Endothelial cell (in vitro differentiated cells): Measurements from ENCODE around the gene DGCR6L. TPM values are rescaled to one million over a fixed set of nuclear protein-coding genes. Genes with fewer than 3 reads are reported as not detected.
A peak's percentile ranks its signal among the peaks of the same experiment; 100 is the strongest.
"Not testable (repeated sequence)": the region's sequence is repeated elsewhere in the genome, so short reads cannot be mapped to it uniquely, and the experiment has no call there.

ENCODE experiments used
- DNase-seq: peaks from one replicate; pipeline ENCODE4 v3.0.0; 2021; ENCODE audit warnings: low spot score
- H3K27ac Mint-ChIP-seq: one replicate; pipeline ENCODE4 v1.8.0; 2021; ENCODE audit warnings: mixed read lengths, inconsistent platforms; ENCODE audit not compliant: unreplicated experiment
- H3K27me3 Mint-ChIP-seq: one replicate; pipeline ENCODE4 v1.8.0; 2021; ENCODE audit warnings: mild to moderate bottlenecking, moderate library complexity, mixed read lengths, inconsistent platforms; ENCODE audit not compliant: unreplicated experiment
- H3K36me3 Mint-ChIP-seq: one replicate; pipeline ENCODE4 v1.8.0; 2021; ENCODE audit warnings: mild to moderate bottlenecking, low read depth, mixed read lengths, inconsistent platforms; ENCODE audit not compliant: unreplicated experiment
- H3K4me1 Mint-ChIP-seq: one replicate; pipeline ENCODE4 v1.8.0; 2021; ENCODE audit warnings: mild to moderate bottlenecking, mixed read lengths, inconsistent platforms; ENCODE audit not compliant: unreplicated experiment
- H3K4me3 Mint-ChIP-seq: one replicate; pipeline ENCODE4 v1.8.0; 2021; ENCODE audit warnings: mild to moderate bottlenecking, mixed read lengths, inconsistent platforms; ENCODE audit not compliant: unreplicated experiment
- H3K9me3 Mint-ChIP-seq: one replicate; pipeline ENCODE4 v1.8.0; 2021; ENCODE audit warnings: mixed read lengths, inconsistent platforms; ENCODE audit not compliant: unreplicated experiment
- CTCF ChIP-seq: fragments of 200-600 bp; sonication (generic); IDR thresholded peaks from one replicate; pipeline ENCODE4 v1.5.0; 2021; ENCODE audit warnings: antibody characterized with exemption; ENCODE audit not compliant: unreplicated experiment
- total RNA-seq: library from RNA; stranded (reverse); fragmentation: NEBNext Ultra II Directional; extraction: Animal tissue kit (Norgen Biotek cat#: 25700); gene quantifications from one replicate; pipeline ENCODE4 v1.2.1, GENCODE V29; 2021; ENCODE audit not compliant: unreplicated experiment

The DGCR6L gene
- total RNA-seq, 1 donor from 2014 or later: 54.2 TPM

- no peaks in the 10 kb centered on the region for H3K36me3 Mint-ChIP-seq
- peaks cover 3% of the 10 kb centered on the region for H3K4me1 Mint-ChIP-seq
- peaks cover 17% of the 10 kb centered on the region for H3K27me3 Mint-ChIP-seq
- H3K4me3 Mint-ChIP-seq: no peak overlapping the region
- no peak overlapping the region for H3K27ac Mint-ChIP-seq
- H3K9me3 Mint-ChIP-seq: no peaks in the 10 kb centered on the region
- peak; percentile 27 for DNase-seq
- TF ChIP-seq CTCF: peak; percentile 5
Observed at GRCh38 chr22:20267441-20268278, 52.2 kb downstream of the DGCR6L start.

GRCh38 chr22:20266667-20267440 is 53.0 kb downstream of the DGCR6L start:
- Mint-ChIP-seq H3K27me3 (peaks cover 13% of the 10 kb centered on the region), H3K4me3 (peak overlapping the region; percentile 65)
- H3K36me3 Mint-ChIP-seq, H3K4me1 Mint-ChIP-seq, DNase-seq, H3K27ac Mint-ChIP-seq, H3K9me3 Mint-ChIP-seq: not testable (repeated sequence)

- DNase-seq, H3K9me3 Mint-ChIP-seq, H3K4me1 Mint-ChIP-seq, H3K27ac Mint-ChIP-seq, H3K27me3 Mint-ChIP-seq, H3K36me3 Mint-ChIP-seq: not testable (repeated sequence)
- peak overlapping the region; percentile 65 for H3K4me3 Mint-ChIP-seq
Observed at GRCh38 chr22:20265772-20266666, 53.8 kb downstream of the DGCR6L start.

GRCh38 chr22:20264614-20265452 is 55.0 kb downstream of the DGCR6L start:
- no peaks in the 10 kb centered on the region for H3K9me3 Mint-ChIP-seq
- H3K4me3 Mint-ChIP-seq: no peak overlapping the region
- no peak overlapping the region for H3K27ac Mint-ChIP-seq
- DNase-seq: no peak
- peaks cover 3% of the 10 kb centered on the region for H3K4me1 Mint-ChIP-seq
- no peak for TF ChIP-seq CTCF
- H3K36me3 Mint-ChIP-seq: no peaks in the 10 kb centered on the region
- peaks cover 8% of the 10 kb centered on the region for H3K27me3 Mint-ChIP-seq

Other genes with a start within 250 kb of the DGCR6L start
- 46.6 TPM for gene DGCR8, start 239.8 kb downstream of the DGCR6L start, total RNA-seq
- gene RANBP1, start 204.0 kb downstream of the DGCR6L start, total RNA-seq: 142 TPM
- gene TRMT2A, start 202.8 kb downstream of the DGCR6L start, total RNA-seq: 44.8 TPM
- 118 TPM for gene ZDHHC8, start 188.3 kb downstream of the DGCR6L start, total RNA-seq
- gene CCDC188, start 169.0 kb downstream of the DGCR6L start, total RNA-seq: not detected
- 19.0 TPM for gene RTN4R, start 51.7 kb downstream of the DGCR6L start, total RNA-seq
- gene ZNF74, start 74.1 kb upstream of the DGCR6L start, total RNA-seq: 28.8 TPM
- gene SCARF2, start 117.8 kb upstream of the DGCR6L start, total RNA-seq: 8.1 TPM
- 19.4 TPM for gene KLHL22, start 175.7 kb upstream of the DGCR6L start, total RNA-seq
- gene MED15, start 187.6 kb upstream of the DGCR6L start, total RNA-seq: 165 TPM